Choroid plexus epithelial cell (primary cell): ENCODE data around the gene BCL10.
A peak's percentile ranks its signal among the peaks of the same experiment; 100 is the strongest.

ENCODE experiments used
- DNase-seq: peaks from one replicate; pipeline ENCODE4 v3.0.0-alpha.2; 2010; ENCODE audit warnings: low read depth
- H3K4me3 ChIP-seq: 2 replicates; pipeline ENCODE4 v1.5.1; 2011; ENCODE audit warnings: low read depth, mild to moderate bottlenecking, control low read depth, low read length, moderate library complexity
- CTCF ChIP-seq: conservative IDR thresholded peaks from 2 replicates; pipeline ENCODE4 v1.5.1; 2011; ENCODE audit warnings: low read depth, mild to moderate bottlenecking, control low read depth, inconsistent platforms, low read length, moderate library complexity

Gene BCL10

GRCh38 chr1:85319931-85320330 lies 43.5 kb upstream of the BCL10 start:
- no peak overlapping the region for H3K4me3 ChIP-seq
- TF ChIP-seq CTCF, result no peak
- no peak for DNase-seq

DNA sequence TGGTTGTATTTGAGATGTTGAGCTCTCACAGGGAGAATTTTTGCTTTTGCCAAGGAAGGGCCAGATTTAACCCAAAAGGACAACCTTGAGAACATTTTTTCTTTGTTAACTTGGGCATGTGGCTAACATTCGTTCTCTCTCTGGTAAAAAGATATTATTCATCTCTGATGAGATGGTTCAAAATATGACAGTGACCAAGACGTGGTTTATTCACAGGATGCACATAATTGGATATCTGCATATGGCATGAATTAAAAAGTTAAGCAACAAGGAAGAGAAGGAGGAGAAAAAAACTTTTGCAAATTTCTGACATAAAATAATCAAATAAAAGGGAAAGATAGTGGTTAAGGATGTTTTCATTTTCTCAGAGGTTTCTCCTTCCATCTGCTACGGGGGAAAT lies 43.1 kb upstream of the BCL10 start:
- no peak for DNase-seq
- no peak for TF ChIP-seq CTCF
- no peak overlapping the region for H3K4me3 ChIP-seq

DNA sequence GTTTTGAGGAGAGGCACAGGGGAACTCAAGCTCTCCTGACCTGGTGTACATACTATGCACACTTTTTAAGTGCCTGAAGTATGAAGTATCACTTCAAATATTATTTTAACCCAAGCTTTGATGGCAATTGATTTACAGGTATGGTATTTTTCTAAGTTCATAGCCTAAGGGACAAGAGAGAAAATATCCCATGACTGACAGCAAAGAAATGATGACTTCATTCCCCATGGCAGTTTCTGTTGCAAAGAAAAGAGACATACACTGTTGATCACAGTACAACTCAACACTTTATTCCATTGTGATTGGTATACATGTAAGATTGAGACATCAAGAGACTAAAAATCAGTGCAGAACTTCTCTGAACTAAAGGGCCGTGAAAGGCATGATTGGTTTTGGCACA lies 41.8 kb upstream of the BCL10 start:
- no peak overlapping the region for H3K4me3 ChIP-seq
- TF ChIP-seq CTCF, result no peak
- no peak for DNase-seq

- peak; percentile 67 for DNase-seq
- TF ChIP-seq CTCF, result no peak
- H3K4me3 ChIP-seq, result no peak overlapping the region
These were observed 41.1 kb upstream of the BCL10 start for GRCh38 chr1:85317560-85317959.

DNA sequence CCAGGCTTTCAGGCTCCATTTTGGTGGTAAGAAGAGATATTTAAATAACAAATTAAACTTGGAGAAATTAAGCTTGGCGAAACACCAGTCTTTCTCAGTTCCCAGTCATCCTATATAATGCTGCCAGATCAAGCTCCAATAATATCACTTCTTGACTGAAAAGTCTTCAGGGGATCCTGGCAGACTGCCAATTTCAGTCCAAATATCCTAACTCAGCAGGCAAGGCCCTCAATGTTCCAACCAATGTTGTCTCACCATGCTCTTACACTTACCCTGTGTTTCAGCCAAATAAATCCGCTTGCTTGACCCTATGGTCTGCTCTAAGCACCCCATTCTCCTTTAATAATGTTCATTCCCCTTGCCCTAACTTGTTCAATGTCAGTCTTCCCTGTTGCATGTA lies 39.9 kb upstream of the BCL10 start:
- DNase-seq, result no peak
- H3K4me3 ChIP-seq, result no peak overlapping the region
- TF ChIP-seq CTCF, result no peak

DNA sequence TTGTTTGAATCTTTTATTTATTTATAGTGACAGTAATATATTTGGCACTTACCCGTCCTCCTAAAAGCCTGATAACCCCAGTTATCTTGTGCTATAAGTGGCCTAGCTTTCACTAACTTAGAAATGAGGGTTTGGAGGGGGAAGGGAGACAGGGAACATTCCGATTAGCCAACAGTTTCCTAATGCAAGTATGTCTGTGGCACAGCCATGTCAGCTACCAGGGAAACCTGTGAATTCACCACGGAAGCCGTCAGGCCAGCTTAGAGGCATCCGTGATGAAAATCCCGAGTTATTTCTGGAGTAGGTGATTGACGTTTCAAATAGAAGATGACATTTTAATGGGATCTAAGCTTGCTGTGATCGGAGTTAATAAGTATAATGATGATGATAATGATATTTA lies 39.4 kb upstream of the BCL10 start:
- no peak for TF ChIP-seq CTCF
- no peak overlapping the region for H3K4me3 ChIP-seq
- no peak for DNase-seq

DNA sequence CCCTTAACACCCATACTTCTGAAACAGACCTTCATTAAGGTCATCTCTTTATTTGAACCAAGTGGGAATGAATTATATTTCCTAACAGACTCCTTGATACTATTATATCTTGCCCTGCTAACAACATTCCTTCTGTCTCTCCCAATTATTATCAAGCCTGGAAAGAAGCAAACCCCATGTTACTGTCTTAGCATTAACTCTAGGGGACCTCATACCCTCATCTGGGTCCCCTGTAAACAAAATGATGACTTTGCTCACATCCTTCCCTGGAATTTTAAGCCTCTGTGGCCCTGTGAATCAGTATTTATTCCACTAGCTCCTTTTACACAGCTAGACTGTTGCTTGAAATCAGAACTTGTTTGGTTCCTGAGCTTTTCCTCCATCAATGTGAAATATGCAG lies 38.3 kb upstream of the BCL10 start:
- DNase-seq, result no peak
- H3K4me3 ChIP-seq, result no peak overlapping the region
- TF ChIP-seq CTCF, result no peak
